Measurements from ENCODE around the gene SLC27A2. TPM values are rescaled to one million over a fixed set of nuclear protein-coding genes. Genes with fewer than 3 reads are reported as not detected.

SLC27A2 gene
- total and polyA plus RNA-seq, 2 experiments from 2014 or later = 2.8 to 9.4 TPM

DNA sequence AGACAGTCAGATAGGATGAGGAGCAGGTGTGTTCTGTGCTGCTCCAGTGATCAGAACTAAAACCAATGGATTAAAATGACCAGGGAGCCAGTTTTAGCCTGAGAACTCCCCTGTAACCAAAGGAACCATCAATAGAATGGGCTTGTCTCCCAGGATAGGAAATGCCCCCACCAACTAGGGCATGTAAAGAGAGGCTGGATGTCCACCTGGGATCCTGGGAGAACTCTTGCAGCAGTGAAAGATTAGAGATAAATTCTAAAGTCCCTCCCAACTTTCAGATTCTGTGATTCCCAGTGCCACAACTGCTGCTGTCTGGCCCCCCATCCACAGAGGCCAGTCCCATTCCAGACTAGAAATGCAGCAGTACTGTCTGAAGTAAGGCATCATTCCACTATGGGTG is 49.8 kb downstream of the SLC27A2 start (continued):
- TF ChIP-seq, protein P1, sequence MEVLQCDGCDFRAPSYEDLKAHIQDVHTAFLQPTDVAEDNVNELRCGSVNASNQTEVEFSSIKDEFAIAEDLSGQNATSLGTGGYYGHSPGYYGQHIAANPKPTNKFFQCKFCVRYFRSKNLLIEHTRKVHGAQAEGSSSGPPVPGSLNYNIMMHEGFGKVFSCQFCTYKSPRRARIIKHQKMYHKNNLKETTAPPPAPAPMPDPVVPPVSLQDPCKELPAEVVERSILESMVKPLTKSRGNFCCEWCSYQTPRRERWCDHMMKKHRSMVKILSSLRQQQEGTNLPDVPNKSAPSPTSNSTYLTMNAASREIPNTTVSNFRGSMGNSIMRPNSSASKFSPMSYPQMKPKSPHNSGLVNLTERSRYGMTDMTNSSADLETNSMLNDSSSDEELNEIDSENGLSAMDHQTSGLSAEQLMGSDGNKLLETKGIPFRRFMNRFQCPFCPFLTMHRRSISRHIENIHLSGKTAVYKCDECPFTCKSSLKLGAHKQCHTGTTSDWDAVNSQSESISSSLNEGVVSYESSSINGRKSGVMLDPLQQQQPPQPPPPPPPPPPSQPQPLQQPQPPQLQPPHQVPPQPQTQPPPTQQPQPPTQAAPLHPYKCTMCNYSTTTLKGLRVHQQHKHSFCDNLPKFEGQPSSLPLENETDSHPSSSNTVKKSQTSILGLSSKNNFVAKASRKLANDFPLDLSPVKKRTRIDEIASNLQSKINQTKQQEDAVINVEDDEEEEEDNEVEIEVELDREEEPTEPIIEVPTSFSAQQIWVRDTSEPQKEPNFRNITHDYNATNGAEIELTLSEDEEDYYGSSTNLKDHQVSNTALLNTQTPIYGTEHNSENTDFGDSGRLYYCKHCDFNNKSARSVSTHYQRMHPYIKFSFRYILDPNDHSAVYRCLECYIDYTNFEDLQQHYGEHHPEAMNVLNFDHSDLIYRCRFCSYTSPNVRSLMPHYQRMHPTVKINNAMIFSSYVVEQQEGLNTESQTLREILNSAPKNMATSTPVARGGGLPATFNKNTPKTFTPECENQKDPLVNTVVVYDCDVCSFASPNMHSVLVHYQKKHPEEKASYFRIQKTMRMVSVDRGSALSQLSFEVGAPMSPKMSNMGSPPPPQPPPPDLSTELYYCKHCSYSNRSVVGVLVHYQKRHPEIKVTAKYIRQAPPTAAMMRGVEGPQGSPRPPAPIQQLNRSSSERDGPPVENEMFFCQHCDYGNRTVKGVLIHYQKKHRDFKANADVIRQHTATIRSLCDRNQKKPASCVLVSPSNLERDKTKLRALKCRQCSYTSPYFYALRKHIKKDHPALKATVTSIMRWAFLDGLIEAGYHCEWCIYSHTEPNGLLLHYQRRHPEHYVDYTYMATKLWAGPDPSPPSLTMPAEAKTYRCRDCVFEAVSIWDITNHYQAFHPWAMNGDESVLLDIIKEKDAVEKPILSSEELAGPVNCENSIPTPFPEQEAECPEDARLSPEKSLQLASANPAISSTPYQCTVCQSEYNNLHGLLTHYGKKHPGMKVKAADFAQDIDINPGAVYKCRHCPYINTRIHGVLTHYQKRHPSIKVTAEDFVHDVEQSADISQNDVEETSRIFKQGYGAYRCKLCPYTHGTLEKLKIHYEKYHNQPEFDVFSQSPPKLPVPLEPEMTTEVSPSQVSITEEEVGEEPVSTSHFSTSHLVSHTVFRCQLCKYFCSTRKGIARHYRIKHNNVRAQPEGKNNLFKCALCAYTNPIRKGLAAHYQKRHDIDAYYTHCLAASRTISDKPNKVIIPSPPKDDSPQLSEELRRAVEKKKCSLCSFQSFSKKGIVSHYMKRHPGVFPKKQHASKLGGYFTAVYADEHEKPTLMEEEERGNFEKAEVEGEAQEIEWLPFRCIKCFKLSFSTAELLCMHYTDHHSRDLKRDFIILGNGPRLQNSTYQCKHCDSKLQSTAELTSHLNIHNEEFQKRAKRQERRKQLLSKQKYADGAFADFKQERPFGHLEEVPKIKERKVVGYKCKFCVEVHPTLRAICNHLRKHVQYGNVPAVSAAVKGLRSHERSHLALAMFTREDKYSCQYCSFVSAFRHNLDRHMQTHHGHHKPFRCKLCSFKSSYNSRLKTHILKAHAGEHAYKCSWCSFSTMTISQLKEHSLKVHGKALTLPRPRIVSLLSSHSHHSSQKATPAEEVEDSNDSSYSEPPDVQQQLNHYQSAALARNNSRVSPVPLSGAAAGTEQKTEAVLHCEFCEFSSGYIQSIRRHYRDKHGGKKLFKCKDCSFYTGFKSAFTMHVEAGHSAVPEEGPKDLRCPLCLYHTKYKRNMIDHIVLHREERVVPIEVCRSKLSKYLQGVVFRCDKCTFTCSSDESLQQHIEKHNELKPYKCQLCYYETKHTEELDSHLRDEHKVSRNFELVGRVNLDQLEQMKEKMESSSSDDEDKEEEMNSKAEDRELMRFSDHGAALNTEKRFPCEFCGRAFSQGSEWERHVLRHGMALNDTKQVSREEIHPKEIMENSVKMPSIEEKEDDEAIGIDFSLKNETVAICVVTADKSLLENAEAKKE (CRISPR knock-in tag; IDR thresholded peaks at IDR 0.05) = no peak

GRCh38 chr15:50232791-50233190 is 50.8 kb downstream of the SLC27A2 start:
- H3K9me3 Mint-ChIP-seq = no peaks in the 10 kb centered on the region
- Histone ChIP-seq H3K36me3 (ENCODE audit: insufficient read depth) (no peaks in the 10 kb centered on the region), H3K9me2 (ENCODE audit: insufficient read depth) (no peaks in the 10 kb centered on the region), H2AFZ (no peak overlapping the region), H3K79me2 (replicated peaks; ENCODE audit: insufficient read depth) (no peaks in the 10 kb centered on the region), H3F3A (replicated peaks; ENCODE audit: low read depth) (no peaks in the 10 kb centered on the region), H3K27me3 (ENCODE audit: insufficient read depth) (no peaks in the 10 kb centered on the region), H3K4me3 (no peak overlapping the region), H3K27ac (ENCODE audit: low read depth) (no peak overlapping the region), H3K4me2 (no peak overlapping the region), H3K4me1 (ENCODE audit: insufficient read depth) (no peaks in the 10 kb centered on the region), H4K20me1 (replicated peaks; ENCODE audit: insufficient read depth) (no peaks in the 10 kb centered on the region; the same call in 1 of the 2 replicates)
- H3K27me3 Mint-ChIP-seq (ENCODE audit: insufficient read depth, low read depth, poor library complexity) = no peaks in the 10 kb centered on the region
- no peak for ATAC-seq
- no peaks in the 10 kb centered on the region for H3K36me3 Mint-ChIP-seq (ENCODE audit: low read depth)
- DNase-seq (ENCODE audit: low spot score) = no peak
- H3K27ac Mint-ChIP-seq = no peak overlapping the region
- H3K4me3 Mint-ChIP-seq = no peak overlapping the region
- peaks cover 5% of the 10 kb centered on the region; the same call in 1 of the 3 replicates for H3K4me1 Mint-ChIP-seq
- no peak for TF ChIP-seq CTCF (conservative IDR thresholded peaks at IDR 0.05; ENCODE audit: low read depth in 2 of 2)
- TF ChIP-seq ZNF331 (CRISPR knock-in tag; IDR thresholded peaks at IDR 0.05; ENCODE audit: low read depth) = no peak
- no peak for TF ChIP-seq ZNF114 (CRISPR knock-in tag; IDR thresholded peaks at IDR 0.05)
- TF ChIP-seq POLR2AphosphoS5 (IDR thresholded peaks at IDR 0.05; ENCODE audit: low read depth) = no peak
- no peak for TF ChIP-seq NANOG (IDR thresholded peaks at IDR 0.05; ENCODE audit: borderline replicate concordance)
- no peak for TF ChIP-seq EZH2 (IDR thresholded peaks at IDR 0.05; ENCODE audit: low read depth, unreplicated experiment)
- TF ChIP-seq STAT1 (IDR thresholded peaks at IDR 0.05; ENCODE audit: unreplicated experiment) = no peak
- no peak for TF ChIP-seq JUNB (IDR thresholded peaks at IDR 0.05; ENCODE audit: unreplicated experiment)
- TF ChIP-seq, protein P1 (CRISPR knock-in tag; IDR thresholded peaks at IDR 0.05) = no peak

All from GM23338 (cell line).